NCI-H2081 treated with DMSO at 0.1 percent for 48 hours (cell line): ENCODE measurements around the gene TARDBP.
"Not testable (repeated sequence)": the region's sequence is repeated elsewhere in the genome, so short reads cannot be mapped to it uniquely, and the experiment has no call there.

ENCODE experiments used
- DNase-seq: peaks from one replicate; lab custom pipeline; 2025; lab: John Stamatoyannopoulos, UW

The TARDBP gene

DNA sequence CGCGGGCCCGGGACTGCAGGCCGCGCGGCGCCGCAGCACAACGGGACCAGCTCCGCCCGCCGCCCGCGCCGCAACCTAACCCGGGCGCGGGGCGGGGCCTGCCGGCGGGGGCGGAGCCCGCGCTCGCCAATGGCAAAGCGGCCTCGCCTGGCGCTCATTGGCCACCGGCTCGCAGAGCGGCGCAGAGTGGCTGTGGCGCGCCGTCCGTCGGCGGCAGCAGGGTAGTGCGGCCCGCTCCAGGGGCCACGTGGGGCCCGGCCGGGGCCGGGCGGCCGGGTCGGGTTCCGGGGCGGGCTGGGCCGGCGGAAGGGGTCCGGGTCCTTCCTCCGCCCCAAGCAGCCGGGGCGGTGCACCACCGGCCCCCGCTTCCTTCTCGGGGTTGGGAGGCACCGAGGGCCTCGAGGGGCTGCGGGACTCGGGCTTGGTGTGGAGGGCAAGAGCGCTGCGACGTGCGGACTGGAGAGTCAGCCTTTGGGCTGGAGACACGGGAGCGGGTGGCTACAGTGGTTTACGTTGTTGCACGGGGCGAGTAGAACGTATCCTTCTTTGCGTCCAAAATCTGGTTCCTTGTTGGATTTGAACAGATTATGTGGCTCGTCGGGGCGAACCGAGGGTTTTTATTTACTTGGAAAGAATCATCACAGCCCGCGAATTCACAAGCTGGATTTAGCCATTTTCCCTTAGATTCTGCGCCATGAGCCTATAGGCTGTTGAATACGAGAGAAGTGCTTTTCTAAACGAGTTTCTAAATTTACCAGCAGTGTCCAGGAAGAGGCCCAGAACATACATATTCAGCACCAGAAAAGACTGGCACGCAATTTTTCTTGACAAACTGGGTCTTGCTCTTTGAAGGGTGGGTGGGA lies 47.7 kb downstream of the TARDBP start, which contains the start of gene SRM:
Gene SRM, minus strand, starts transcription at position 51 of the 863 bp plus-strand sequence. CDS start 75 bp downstream, outside the sequence.
- peak; percentile 38 for DNase-seq

DNA sequence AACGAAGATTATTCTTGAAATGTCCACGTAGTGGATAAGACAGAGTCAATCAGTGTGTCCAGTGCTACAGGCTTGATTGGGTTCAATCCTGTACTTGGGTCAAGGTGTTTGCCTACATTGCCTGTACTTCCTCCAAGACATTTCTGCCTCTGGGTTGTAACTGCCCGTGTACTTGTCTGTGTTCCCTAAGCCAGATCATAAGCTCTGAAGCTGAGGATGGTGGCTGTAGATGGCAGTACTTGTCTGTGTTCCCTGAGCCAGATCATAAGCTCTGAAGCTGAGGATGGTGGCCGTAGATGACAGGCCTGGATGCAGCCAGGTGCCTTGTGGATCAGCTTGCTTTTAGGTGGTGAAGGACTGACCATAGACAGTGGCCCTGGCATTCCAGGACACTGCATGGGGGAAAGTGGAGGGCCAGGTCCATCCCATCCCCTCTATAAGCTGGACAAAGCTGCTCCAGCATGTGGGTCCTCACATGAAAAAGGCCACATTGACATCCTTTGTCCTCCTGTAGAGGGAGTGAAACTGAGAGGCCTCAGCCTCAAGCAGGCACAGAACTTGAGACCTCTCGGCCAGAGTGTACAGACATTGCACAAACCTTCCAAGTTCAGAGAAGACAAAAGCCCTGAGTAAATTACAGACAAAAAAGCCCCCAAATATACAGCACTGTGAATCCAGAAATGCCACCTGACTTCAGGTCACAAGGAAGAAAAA lies 49.4 kb downstream of the TARDBP start:
- no peak for DNase-seq

DNA sequence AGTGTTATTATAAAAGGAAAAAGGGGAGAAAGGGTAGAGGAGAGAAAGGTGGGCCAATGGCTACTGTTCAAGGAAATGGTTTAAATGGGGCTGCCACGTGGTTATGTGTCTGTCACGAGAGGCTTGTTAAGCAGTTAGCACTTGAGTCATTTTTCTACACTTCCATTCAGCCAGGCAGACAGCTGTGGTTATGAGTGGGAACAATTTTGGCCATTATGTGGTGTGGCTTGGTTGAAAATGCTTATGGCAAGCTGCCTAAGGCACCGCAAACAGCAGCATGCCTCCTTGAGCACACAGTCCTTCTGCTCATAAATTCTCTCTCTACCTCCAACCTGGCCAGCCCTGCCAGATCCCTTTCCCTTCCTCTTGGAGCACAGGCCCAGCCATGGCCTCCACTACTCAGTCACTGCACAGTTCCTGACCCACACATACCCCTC lies 50.5 kb downstream of the TARDBP start:
- no peak for DNase-seq

DNA sequence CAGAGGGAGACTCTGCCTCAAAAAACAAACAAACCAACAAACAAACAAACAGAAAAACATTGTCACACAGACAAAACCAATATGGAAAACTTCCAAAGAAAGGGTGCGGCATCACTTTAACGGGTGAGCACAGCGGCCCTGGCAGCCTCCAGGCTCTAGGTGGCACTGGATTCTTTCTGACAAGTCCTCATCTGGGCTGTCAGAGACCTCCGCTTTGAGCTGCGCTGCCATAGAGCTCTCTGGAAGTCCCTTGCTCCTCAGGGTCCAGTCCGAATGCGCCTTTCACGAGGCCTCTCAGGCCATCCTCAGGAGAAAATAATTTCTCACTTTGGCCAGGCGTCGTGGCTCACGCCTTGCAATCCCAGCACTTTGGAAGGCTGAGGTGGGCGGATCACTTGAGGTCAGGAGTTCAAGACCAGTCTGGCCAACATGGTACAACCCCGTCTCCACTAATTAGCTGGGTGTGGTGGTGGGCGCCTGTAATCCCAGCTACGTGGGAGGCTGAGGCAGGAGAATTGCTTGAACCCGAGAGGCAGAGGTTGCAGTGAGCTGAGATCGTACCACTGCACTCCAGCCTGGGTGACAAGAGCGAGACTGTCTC lies 51.6 kb downstream of the TARDBP start:
- not testable (repeated sequence) for DNase-seq

DNA sequence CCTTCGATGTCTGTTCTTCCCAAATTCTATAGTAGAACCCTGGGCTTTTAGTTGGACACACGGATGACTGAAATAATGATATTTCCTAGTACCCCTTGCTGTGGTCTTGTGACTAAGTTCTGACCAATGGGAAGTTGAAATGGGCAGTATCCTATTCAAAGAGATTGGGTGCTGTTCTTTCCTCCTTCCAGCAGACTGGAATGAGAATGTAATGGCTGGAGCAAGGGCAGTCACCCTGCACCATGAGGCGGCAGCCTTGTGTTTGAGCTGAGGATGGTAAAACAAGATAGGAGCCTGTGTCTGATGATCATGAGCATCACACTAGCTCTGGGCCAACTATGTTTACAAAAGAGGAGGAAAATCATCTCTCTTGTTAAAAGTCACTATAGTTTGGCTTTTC lies 52.5 kb downstream of the TARDBP start:
- DNase-seq = no peak

DNA sequence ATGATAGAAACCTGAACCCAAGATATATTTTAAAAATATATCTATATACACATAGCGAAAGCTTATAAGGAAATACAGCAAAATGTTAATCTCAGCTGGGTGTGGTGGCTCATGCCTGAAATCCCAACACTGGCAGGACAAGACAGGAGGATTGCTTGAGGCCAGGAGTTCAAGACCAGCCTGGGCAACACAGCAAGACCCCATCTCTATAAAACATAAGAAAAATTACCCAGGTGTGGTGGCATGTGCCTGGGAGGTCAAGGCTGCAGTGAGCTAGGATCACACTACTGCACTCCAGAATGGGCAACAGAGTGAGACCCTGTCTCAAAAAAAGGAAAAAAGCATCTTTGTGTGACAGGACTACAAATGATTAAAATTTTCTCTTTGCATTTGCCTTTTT lies 53.3 kb downstream of the TARDBP start:
- DNase-seq = no peak

DNA sequence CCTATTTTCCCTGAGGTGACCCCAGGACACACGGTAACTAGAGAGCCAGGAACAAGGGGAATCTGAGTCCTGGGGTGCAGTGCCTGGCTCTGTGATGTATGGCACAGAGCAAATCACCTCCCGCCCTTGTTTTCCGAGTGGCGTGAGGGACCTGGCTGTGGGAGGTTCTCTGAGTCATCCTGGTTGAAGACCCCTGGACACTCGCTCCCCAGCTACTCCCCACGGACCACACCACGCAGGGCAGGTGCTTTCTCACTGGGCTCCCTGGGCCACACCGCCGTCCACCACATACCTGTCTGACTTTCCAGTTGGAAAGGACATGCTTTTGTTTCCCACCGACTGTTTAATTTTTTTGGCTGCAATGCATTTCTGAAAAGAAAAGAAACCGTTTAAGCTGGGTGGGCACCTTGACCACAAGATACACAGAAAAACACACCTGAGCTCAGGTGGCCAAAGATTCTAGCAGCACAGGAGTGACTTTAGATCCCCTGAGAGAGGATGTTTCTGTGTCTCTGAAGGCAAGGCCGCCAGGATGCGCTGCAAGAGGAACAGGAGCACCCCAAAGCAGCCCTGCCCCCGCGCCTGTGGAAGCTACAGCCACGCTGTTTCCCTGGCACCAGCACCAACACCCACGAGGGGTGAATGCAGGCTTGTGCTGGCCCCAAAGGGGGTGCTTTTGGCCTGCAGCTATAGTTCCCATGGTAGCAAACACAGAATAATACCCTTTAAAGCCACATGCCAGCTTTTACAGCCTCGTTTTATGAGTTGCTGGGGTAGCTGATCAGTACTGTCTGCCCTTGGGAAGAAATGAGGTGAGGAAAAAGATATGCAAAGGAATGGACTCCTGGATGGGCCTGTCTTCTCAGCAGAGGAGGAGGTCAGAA lies 55.5 kb downstream of the TARDBP start:
- no peak for DNase-seq

DNA sequence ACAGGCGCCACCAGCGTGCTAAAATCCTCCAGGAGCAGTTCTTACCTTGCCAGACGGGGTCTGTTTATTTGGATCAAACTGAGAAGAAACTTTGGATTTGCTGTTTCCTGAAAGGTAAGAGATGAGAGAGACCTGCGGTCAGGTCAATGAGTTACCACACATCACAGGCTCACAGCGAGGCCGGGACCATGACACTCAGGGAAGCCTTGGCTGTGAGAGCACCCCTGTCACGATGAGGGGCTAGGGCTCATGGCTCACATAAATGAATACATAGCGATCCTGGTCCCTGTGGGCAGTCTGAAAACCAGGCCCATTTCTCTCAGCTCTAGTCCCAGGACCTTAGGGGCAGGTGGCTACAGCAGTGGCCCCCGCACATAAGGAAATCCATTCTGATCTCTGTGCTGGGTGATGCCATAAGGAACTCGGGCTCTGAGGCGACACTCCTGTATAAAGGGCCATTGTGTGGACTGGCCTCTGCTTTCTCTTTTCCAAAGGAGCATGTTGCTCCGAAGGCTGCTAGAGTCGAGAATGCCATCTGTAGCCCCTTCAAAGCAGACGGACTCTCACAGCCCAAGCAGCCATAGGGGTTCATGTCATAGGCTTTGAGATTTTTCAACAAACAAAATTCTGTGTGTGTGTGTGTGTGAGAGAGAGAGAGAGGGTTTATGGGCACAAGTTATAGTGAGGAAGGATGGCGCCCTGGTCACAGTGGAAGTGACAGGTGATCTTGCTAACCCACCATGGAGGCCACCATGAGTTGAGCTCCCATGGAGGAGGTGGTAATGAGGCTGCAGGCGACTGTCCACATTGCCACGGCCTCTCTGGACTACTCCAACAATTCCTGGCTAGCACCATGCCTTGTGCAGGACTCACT lies 56.4 kb downstream of the TARDBP start:
- no peak for DNase-seq

DNA sequence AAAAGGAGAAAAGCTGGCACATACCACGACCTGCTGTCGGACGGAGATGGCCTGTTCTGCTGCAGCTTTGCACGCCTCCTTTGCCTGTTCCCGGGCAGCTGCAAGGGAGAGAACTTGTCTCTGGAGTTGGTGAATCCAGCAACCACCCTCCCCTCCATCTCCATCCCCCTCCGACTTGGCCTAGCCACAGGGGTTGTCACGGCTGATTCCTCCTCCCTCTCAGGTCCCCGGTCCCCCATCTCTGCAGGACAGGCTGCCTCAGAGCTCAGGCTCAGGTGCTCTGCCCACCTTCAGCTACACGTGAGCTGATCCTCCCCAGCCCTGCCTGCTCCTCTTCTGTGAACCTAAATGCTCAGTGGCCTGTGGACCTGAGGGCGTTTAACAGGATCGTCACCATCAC lies 58.4 kb downstream of the TARDBP start:
- no peak for DNase-seq

DNA sequence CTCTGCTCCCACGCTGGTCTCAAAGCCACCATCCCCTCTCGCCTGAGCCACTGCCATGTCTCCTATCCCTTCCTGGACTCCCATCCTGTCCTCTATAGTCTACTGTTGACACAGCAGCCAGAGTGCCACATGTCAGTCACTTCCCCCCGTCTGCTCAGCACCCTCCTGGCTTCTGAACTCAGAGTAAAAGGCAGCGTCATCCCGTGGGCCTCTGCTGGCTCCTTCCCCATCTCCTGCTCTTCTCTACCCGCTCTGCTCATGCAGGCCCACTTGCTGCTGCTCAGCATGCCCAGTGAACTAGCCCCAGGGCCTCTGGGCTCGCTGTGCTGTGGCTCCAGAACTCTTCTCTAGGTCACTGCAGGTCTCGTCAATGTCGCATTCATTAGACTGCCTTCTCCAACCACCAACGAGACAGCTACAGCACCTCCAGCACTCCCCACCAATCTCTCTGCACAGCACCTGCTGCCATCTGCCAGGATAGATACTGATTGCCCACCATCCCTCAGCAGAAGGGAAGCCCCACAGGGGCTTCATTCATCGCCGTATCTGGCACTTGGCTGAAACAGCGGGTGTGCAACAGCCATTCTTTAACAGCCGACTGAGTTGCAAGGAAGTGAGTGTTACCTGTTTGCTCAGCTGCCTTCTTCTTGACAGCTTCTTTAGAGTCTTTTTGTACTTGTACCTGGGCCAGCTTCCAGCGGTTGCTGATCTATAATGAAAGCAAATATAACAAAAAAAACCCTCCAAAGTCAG lies 59.2 kb downstream of the TARDBP start:
- DNase-seq = peak; percentile 68

DNA sequence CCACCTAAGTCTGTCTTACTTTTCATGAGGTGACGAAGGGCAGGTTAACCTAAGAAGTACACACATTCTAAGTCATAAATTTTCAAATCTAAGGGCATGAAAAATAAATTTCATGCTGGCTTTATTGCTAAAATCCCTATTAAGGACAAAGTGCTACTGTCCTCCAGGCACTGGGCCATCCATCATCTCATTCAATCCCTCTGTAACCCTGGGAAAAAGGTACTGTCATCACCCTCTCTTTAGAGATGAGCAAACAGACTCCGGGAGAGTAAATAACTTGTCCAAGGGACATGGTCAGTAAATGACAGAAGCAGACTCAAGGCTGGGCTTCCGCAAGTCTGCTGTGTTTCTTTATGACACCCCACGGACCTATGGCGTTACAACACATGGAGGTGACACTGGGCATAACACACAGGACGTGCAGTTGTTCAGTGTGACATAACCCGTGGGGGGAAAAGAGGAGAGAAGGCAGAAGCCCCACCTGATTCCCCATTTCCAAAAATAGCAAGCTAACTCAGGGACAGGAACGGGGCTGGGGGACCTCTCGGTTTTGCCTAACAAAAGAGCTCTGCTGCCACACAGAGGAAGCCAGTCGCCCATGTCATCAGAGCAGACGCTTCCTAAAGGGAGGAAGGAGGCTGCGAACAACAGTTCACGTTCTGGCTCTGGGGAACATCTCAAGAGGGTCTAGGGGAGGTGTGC lies 59.9 kb downstream of the TARDBP start:
- DNase-seq = peak; percentile 66

DNA sequence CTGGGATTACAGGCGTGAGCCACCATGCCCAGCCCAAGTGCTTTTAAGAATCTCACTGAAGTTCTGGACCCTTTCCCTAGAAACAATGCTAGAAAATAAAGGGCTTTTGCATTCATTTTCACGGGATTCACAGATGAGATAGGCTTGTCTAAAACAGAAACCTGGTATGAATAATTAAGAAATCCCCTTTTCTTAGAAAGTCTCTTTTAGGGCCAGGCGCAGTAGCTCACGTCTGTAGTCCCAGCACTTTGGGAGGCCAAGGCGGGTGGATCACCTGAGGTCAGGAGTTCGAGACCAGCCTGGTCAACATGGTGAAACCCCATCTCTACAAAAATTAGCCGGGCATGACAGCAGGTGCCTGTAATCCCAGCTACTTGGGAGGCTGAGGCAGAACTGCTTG lies 60.9 kb downstream of the TARDBP start:
- not testable (repeated sequence) for DNase-seq
